ENCODE results near the gene ASPRV1. TPM values are rescaled to one million over a fixed set of nuclear protein-coding genes. Genes with fewer than 3 reads are reported as not detected.

ASPRV1 gene
- total and polyA plus RNA-seq, 4 donors = 0.19 to 0.75 (median 0.23) TPM

- peaks cover 1 to 25% (median 9%) of the 10 kb centered on the region in 4 donors for H3K36me3 ChIP-seq (ENCODE audit: control insufficient read depth in 4 of 4, insufficient read depth in 3 of 4, low read depth in 1 of 4, low read length in 3 of 4)
- H3K4me3 ChIP-seq (ENCODE audit: low read depth in 1 of 3, low read length in 3 of 3) = no peak overlapping the region
- 97% methylated on average over 7 of the region's 7 CpGs for WGBS
- peaks cover 0 to 2% (median 0%) of the 10 kb centered on the region in 4 donors for H3K4me1 ChIP-seq (ENCODE audit: control insufficient read depth in 4 of 4, insufficient read depth in 4 of 4, low read length in 3 of 4)
- no peak for DNase-seq (ENCODE audit: low spot score)
- H3K9me3 ChIP-seq (ENCODE audit: control insufficient read depth in 4 of 4, low read length in 3 of 4) = no peaks in the 10 kb centered on the region
- H3K27ac ChIP-seq (ENCODE audit: low read depth in 1 of 2, low read length in 2 of 2) = no peak overlapping the region
- TF ChIP-seq RAD21 (IDR thresholded peaks at IDR 0.05) (no peak), CTCF (IDR thresholded peaks at IDR 0.05; ENCODE audit: low read depth, low read length, missing input control) (no peak), YY1 (IDR thresholded peaks at IDR 0.05) (no peak), TAF1 (conservative IDR thresholded peaks at IDR 0.05) (no peak), HNF4A (conservative IDR thresholded peaks at IDR 0.05) (no peak), HNF4G (IDR thresholded peaks at IDR 0.05) (no peak), ZBTB33 (IDR thresholded peaks at IDR 0.05) (no peak), EGR1 (IDR thresholded peaks at IDR 0.05; ENCODE audit: low read depth in 2 of 2) (no peak), SP1 (IDR thresholded peaks at IDR 0.05) (no peak), MAX (IDR thresholded peaks at IDR 0.05) (no peak), ATF3 (IDR thresholded peaks at IDR 0.05) (no peak), RXRA (IDR thresholded peaks at IDR 0.05) (no peak), REST (IDR thresholded peaks at IDR 0.05) (no peak)
- no peaks in the 10 kb centered on the region for H3K27me3 ChIP-seq (ENCODE audit: control insufficient read depth in 4 of 4, insufficient read depth in 4 of 4, low read length in 3 of 4)
- no peak overlapping the region for H3K9ac ChIP-seq (ENCODE audit: low read depth in 1 of 2, low read length in 2 of 2)
Measured at GRCh38 chr2:69944756-69945155, 16.7 kb downstream of the ASPRV1 start.

- no peaks in the 10 kb centered on the region for H3K9me3 ChIP-seq (ENCODE audit: control insufficient read depth in 4 of 4, low read length in 3 of 4)
- peaks cover 3 to 27% (median 10%) of the 10 kb centered on the region in 4 donors for H3K36me3 ChIP-seq (ENCODE audit: control insufficient read depth in 4 of 4, insufficient read depth in 3 of 4, low read depth in 1 of 4, low read length in 3 of 4)
- H3K4me1 ChIP-seq (ENCODE audit: control insufficient read depth in 4 of 4, insufficient read depth in 4 of 4, low read length in 3 of 4) = peaks cover 0 to 2% (median 0%) of the 10 kb centered on the region in 4 donors
- TF ChIP-seq TAF1 (conservative IDR thresholded peaks at IDR 0.05) (no peak), EGR1 (IDR thresholded peaks at IDR 0.05; ENCODE audit: low read depth in 2 of 2) (no peak), FOXA1 (IDR thresholded peaks at IDR 0.05) (no peak), RAD21 (IDR thresholded peaks at IDR 0.05) (no peak), HNF4G (IDR thresholded peaks at IDR 0.05) (no peak), MAX (IDR thresholded peaks at IDR 0.05) (no peak)
- no peaks in the 10 kb centered on the region for H3K27me3 ChIP-seq (ENCODE audit: control insufficient read depth in 4 of 4, insufficient read depth in 4 of 4, low read length in 3 of 4)
- peak overlapping the region in 1 of 2 donors; percentile 47 for H3K27ac ChIP-seq (ENCODE audit: low read depth in 1 of 2, low read length in 2 of 2)
- no peak overlapping the region for H3K9ac ChIP-seq (ENCODE audit: low read depth in 1 of 2, low read length in 2 of 2)
- 81% methylated on average over 9 of the region's 9 CpGs for WGBS
- H3K4me3 ChIP-seq (ENCODE audit: low read depth in 1 of 3, low read length in 3 of 3) = no peak overlapping the region
- DNase-seq (ENCODE audit: low spot score) = no peak
Measured at GRCh38 chr2:69943843-69944525, 17.4 kb downstream of the ASPRV1 start.

Data from liver (tissue), 9 donors.